OCI-LY3 (cell line): ENCODE measurements around the gene NUDT8.

Experiments used
- H2AFZ ChIP-seq: fragments of 200-600, 300-600 bp; shearing (Covaris generic); 2 replicates; pipeline ENCODE4 v1.6.0; 2014; ENCODE audit warnings: antibody characterized with exemption, low read depth, low read length
- H3K27ac ChIP-seq: fragments of 200-600, 300-600 bp; sonication (generic); 2 replicates; pipeline ENCODE4 v1.5.1; 2014; ENCODE audit warnings: mild to moderate bottlenecking, low read length, moderate library complexity, mixed read lengths
- H3K27me3 ChIP-seq: fragments of 200-600, 300-600 bp; sonication (generic); 2 replicates; pipeline ENCODE4 v1.6.1; 2014; ENCODE audit warnings: low read depth, low read length, mixed read lengths
- H3K36me3 ChIP-seq: fragments of 200-600, 300-600 bp; sonication (generic); replicated peaks from 2 replicates; pipeline ENCODE3; 2014; ENCODE audit warnings: low read depth, low read length, mixed read lengths
- H3K4me1 ChIP-seq: fragments of 300-600, 200-600 bp; sonication (generic); 2 replicates; pipeline ENCODE4 v1.6.1; 2014; ENCODE audit warnings: low read length, mixed read lengths
- H3K4me2 ChIP-seq: fragments of 200-600, 300-600 bp; sonication (generic); 2 replicates; pipeline ENCODE4 v1.6.1; 2014; ENCODE audit warnings: low read length, mixed read lengths
- H3K4me3 ChIP-seq: fragments of 300-600, 200-600 bp; sonication (generic); 2 replicates; pipeline ENCODE4 v1.5.1; 2014; ENCODE audit warnings: antibody characterized with exemption, mild to moderate bottlenecking, low read length, moderate library complexity
- H3K79me2 ChIP-seq: fragments of 300-600, 200-600 bp; shearing (Covaris generic); 2 replicates; pipeline ENCODE4 v1.6.1; 2014; ENCODE audit warnings: mild to moderate bottlenecking, low read length, mixed read lengths
- H3K9ac ChIP-seq: fragments of 300-600, 200-600 bp; shearing (Covaris generic); 2 replicates; pipeline ENCODE4 v1.6.0; 2014; ENCODE audit warnings: mild to moderate bottlenecking, low read length, moderate library complexity
- H3K9me3 ChIP-seq: fragments of 200-600, 300-600 bp; shearing (Covaris generic); 2 replicates; pipeline ENCODE4 v1.6.1; 2014; ENCODE audit warnings: low read length, mixed read lengths; ENCODE audit not compliant: insufficient read depth
- H4K20me1 ChIP-seq: fragments of 200-600, 300-600 bp; sonication (generic); 2 replicates; pipeline ENCODE4 v1.6.1; 2016; ENCODE audit warnings: low read length, mixed read lengths; ENCODE audit not compliant: insufficient read depth
- EZH2phosphoT487 ChIP-seq: fragments of 200-600 bp; shearing (Covaris generic); IDR thresholded peaks from 2 replicates; pipeline ENCODE4 v1.6.1; 2018; ENCODE audit warnings: antibody characterized with exemption, mixed run types, low read depth
- TF ChIP-seq, protein P1 (sequence below): fragments of 200-600, 300-600 bp; sonication (generic); IDR thresholded peaks from 2 replicates; pipeline ENCODE4 v1.5.1; 2014; ENCODE audit warnings: antibody characterized with exemption, low read length, low read depth

Gene NUDT8

DNA sequence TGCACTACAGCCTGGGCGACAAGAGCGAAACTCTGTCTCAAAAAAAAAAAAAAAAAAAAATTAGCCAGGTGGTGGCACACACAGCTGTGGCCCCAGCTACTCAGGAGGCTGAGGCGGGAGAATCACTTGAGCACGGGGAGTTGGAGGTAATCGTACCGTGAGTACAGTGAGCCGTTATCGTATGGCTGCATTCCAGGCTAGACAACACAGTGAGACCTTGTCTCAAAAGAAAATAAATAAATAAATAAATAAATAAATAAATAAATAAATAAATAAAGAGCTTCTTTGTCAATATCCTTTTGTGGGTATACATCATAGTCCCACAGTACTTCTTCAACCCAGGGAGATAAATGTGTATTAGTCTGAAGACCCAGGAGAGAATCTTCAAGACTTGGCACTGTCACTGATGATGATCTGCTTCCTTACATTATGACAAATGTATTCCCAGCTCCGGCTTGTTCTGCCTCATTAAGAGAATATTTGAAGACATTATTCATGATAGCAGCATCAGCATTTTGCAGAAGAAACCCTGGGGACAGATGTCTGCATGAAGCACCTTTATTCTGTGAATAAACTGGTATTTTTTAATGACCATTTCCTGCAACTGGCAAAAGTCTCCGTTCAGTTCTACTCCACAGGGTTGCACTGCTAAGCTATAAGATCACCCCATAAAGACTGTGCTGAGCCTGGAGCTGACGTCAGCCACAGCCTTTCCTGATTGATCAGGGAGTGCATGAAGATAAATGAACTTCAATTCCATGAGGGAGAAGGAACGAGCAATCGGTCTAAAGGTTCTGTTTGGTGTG lies 22.4 kb upstream of the NUDT8 start:
- H3K4me3 ChIP-seq = no peak overlapping the region
- H4K20me1 ChIP-seq = no peaks in the 10 kb centered on the region
- H3K27me3 ChIP-seq = peaks cover 8% of the 10 kb centered on the region
- H3K9me3 ChIP-seq = peaks cover 19% of the 10 kb centered on the region; the same call in 1 of the 2 replicates
- H3K36me3 ChIP-seq = no peaks in the 10 kb centered on the region
- TF ChIP-seq, protein P1, sequence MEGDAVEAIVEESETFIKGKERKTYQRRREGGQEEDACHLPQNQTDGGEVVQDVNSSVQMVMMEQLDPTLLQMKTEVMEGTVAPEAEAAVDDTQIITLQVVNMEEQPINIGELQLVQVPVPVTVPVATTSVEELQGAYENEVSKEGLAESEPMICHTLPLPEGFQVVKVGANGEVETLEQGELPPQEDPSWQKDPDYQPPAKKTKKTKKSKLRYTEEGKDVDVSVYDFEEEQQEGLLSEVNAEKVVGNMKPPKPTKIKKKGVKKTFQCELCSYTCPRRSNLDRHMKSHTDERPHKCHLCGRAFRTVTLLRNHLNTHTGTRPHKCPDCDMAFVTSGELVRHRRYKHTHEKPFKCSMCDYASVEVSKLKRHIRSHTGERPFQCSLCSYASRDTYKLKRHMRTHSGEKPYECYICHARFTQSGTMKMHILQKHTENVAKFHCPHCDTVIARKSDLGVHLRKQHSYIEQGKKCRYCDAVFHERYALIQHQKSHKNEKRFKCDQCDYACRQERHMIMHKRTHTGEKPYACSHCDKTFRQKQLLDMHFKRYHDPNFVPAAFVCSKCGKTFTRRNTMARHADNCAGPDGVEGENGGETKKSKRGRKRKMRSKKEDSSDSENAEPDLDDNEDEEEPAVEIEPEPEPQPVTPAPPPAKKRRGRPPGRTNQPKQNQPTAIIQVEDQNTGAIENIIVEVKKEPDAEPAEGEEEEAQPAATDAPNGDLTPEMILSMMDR = no peak
- no peak for TF ChIP-seq EZH2phosphoT487
- H3K4me2 ChIP-seq = no peak overlapping the region
- no peaks in the 10 kb centered on the region for H3K79me2 ChIP-seq
- H3K9ac ChIP-seq = no peak overlapping the region
- H2AFZ ChIP-seq = no peak overlapping the region
- H3K4me1 ChIP-seq = peaks cover 38% of the 10 kb centered on the region
- H3K27ac ChIP-seq = no peak overlapping the region

DNA sequence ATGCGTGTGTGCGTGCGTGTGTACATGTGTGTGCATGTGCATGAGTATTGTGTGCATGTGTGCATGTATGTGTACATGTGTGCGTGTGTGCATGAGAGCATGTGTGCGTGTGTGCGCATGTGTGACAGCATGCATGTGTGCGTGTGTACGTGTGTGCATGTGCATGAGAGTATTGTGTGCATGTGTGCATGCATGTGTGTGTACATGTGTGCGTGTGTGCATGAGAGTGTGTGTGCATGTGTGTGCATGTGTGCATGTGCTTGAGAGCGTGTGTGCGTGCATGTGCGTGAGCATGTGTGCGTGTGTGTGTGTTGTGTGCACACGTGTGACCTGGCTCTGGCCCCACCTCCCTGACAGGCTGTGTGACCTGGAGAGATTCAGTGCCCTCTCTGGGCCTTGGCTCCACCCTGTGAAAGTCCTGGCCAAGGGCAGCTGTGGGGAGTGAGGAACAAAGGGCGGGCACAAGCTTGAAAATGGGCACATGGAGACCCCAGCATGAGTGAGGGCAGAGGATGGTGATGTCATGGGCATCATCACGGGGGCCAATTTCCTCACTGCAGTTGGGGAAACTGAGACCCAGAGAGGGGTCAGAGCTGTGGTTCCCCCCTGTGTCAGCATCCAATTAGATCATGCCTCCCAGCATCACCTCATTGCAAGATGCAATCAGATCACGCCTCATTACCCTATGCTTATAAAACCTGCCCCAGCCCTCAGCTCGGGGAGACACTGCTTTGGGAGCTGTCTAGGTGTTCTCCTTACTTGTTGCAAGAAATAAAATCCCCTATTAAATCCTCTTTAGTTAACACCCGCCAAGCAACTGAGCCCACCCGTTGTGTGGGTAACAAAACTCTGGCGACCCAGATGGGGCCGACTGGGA lies 20.1 kb upstream of the NUDT8 start:
- H3K4me1 ChIP-seq = peaks cover 49% of the 10 kb centered on the region
- H3K4me2 ChIP-seq = peak overlapping the region; percentile 78
- TF ChIP-seq, protein P1 = no peak
- no peak for TF ChIP-seq EZH2phosphoT487
- no peaks in the 10 kb centered on the region for H3K36me3 ChIP-seq
- peak overlapping the region; percentile 69 for H2AFZ ChIP-seq
- no peaks in the 10 kb centered on the region for H4K20me1 ChIP-seq
- peak overlapping the region; percentile 56 for H3K9ac ChIP-seq
- no peaks in the 10 kb centered on the region; the same call in 1 of the 2 replicates for H3K9me3 ChIP-seq
- peak overlapping the region; percentile 4 for H3K27ac ChIP-seq
- H3K4me3 ChIP-seq = peak overlapping the region; percentile 73
- peaks cover 16% of the 10 kb centered on the region for H3K27me3 ChIP-seq
- H3K79me2 ChIP-seq = no peaks in the 10 kb centered on the region

DNA sequence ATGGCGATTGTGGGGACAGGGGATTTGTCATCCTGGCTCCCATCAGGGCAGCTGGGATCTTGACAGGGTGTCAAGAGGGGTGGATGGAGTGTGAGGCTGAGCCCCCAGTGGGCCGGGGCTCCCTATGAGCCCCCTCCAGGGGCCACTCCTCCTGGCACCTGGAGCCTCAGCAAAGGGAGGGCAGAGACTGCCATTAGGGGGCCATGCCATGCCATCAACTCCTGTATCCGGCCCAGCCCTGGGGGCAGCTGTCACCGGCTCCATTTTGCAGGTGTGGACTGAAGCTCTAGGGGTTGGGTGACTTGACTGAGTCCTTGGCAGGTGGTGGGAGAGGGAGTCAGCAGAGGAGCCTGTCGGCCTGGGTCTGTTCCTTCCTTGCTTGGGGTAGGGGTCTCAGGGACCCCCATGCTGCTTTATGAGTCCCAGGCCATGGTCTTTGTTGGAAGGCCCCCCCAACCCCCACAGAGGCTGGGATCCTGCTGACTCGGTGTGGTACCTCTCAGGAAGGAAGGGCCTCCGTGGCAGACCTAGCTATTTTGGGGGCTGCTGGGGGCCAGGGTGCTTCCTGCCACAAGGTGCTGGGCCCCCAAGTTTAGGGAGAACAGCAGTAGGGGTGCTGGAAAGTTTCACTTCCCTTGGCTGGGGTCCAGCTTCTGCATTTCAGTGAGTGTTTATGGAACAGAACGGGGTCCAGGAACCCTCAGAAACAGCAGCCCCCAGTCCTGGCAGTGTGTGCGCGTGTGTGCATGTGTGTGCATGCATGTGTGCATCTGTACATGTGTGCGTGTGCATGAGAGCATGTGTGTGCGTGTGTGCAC lies 19.3 kb upstream of the NUDT8 start:
- H3K4me3 ChIP-seq = no peak overlapping the region; the same call in 1 of the 2 replicates
- no peaks in the 10 kb centered on the region for H3K36me3 ChIP-seq
- peak overlapping the region; percentile 78 for H3K4me2 ChIP-seq
- H3K79me2 ChIP-seq = no peaks in the 10 kb centered on the region
- TF ChIP-seq EZH2phosphoT487 = no peak
- TF ChIP-seq, protein P1 = no peak
- H3K27ac ChIP-seq = peak overlapping the region; percentile 31
- H3K27me3 ChIP-seq = peaks cover 16% of the 10 kb centered on the region
- no peak overlapping the region for H3K9ac ChIP-seq
- no peaks in the 10 kb centered on the region for H3K9me3 ChIP-seq
- peak overlapping the region; percentile 10; the same call in 1 of the 2 replicates for H2AFZ ChIP-seq
- peaks cover 49% of the 10 kb centered on the region for H3K4me1 ChIP-seq
- H4K20me1 ChIP-seq = no peaks in the 10 kb centered on the region
